Activated T-helper 1 cell treated with anti-CD3 and anti-CD28 coated beads, Interleukin-2, amount 50 U/mL, for 16 hours (primary cell): Measurements from ENCODE around the gene MEGF11.
"Not testable (repeated sequence)": the region's sequence is repeated elsewhere in the genome, so short reads cannot be mapped to it uniquely, and the experiment has no call there.

Experiments
- DNase-seq, 2 donors: peaks; one replicate each; pipeline ENCODE4 v3.0.0-alpha.2; 2020; ENCODE audit warnings: low read depth in 1 of 2, low spot score in 1 of 2

Gene MEGF11

DNA sequence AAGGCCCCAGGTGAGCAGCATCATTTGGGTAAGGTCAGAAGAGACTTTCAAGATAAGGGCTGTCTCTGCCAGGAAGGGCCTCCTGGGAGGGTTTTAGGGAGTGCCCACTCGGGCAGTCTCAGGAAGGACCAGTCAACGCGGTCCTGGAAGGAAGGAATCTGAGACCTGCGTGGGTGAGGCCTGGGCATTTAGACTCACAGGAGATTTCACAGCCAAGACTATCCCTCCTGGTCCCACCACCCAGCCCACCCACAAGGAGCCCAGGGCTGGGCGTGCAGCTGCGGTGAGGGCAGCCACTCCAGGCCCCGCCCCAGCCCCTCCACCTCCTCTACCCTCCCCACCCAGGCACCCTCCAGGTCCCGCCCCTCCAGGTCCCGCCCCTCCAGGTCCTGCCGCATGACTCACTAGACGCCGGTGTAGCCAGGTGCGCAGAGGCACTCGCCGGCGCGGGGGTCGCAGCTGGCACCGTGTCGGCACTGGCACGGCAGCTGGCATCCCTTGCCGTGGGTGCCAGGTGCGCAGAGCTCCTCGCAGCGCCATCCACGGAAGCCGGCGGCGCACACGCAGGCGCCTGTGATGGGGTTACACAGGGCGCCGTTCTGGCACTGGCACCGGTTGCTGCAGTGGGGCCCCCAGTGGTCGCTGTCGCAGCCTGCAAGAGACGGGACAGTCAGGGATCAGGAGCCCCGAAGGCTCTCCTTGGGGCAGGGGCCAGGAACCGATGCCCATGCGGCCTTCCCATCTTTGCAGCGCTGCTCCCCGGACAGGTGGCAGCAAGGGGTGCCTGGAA, 271.5 kb downstream of the MEGF11 start:
- peak; percentile 28 to 32 for DNase-seq

DNA sequence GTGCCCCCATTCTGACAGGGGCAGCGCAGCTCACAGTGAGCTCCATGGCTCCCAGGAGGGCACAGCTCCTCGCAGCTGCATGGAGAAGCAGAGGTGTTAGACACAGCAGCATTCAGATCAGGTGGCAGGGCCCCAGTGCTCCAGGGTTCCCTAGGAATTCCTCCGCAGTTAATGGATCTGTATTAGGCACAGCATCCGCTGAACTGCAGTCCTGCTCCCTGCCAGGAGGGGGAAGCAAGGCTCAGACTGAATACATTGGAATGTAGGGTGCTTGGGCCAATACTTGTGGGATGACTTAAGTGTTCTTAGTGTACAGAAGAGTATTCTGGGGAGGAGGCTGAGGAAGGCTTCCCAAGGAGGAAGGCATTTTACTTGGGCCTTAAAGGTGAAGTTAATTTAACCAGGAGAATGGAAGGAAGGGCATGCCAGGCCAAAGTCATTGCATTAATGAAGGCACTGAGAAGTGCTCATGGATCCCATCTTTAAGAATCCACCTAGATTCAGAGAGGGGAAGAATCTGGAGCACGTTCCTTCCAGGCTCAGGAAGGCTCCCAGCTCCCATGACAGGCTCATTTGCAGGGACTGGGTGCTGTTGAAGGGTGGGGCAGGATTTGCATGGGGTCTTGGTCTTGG, 272.6 kb downstream of the MEGF11 start:
- DNase-seq: no peak

DNA sequence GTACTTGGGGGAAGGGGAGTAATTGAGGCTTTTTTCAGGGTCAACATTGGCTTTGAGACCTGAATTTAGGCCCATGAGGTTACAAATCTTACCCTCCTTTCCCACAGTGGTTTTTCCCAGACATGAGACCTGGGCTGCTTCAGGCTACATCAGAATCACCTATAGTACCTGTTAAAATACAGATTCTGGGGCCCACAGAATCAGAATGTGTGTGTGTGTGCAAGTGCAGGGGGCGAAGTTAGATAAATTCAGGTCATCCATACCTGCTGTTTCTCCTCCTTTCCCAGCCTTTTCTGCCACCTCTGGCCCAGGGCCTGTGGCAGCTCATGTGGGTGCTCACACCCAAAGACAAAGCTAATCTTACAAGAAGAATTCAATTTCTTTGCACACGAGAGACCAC, 273.7 kb downstream of the MEGF11 start:
- DNase-seq: no peak

DNA sequence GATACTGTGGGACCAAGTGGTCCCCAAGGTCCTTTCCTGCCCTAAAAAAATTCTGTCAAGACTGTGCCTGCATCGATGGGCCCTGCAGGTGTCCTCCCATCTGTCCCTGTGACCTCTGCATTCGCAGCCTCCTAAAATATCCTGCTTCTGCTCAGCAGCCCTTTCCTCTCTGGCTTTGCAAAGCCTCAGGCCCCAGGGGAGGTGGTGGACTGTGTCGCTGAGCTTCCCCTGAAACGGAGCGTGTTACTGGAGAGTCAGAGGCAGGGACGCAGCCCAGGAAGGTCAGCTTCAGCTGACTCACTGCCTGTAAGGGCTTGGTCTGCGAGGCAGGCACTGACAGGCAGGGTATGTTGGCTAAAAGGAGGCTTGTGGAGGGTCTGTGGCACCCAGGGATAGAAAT, 274.2 kb downstream of the MEGF11 start:
- no peak for DNase-seq

DNA sequence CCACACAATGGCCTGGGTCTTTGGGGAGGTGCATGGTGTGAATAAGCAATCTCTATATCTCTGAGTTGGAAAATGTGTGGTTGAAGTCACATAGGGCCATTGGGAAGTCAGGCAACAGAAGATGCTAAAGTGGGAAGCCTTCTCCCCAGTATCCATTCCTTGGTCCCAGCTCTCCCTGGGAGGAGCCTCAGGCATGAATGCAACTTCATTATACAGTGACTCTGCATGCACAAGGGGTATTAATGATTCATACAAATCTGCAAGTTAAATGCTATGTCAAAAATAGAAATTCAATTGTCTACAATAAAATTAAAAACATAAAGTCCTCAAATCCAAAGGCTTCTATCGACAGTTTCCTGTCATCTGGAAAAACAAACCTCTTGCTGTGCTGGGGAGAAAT, 275.4 kb downstream of the MEGF11 start:
- DNase-seq: no peak

DNA sequence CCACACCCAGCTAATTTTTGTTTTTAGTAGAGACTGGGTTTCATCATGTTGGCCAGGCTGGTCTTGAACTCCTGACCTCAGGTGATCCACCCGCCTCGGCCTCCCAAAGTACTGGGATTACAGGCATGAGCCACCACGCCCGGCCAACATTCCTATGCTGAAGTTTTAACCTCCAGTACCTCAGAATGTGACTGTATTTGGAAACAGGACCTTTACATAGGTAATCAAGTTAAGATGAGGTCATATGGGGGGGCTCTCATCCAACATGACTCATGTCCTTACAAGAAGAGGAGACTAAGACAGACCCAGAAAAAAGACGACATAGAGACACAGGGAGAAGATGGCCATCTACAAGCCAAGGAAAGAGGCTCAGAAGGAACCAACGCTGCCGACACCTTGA, 277.4 kb downstream of the MEGF11 start:
- not testable (repeated sequence) for DNase-seq

DNA sequence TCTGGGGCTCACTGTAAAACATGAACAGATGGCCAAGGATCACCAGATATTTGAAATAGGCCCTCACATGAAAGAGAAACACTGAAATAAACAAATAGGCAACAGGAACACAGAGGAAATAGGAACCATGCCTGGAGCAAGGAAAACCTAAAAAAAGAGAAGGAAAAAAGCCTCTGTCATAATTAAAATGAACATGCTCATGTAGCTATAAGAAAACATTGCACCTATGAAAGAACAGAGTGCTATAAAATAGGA, 281.9 kb downstream of the MEGF11 start:
- no peak for DNase-seq

DNA sequence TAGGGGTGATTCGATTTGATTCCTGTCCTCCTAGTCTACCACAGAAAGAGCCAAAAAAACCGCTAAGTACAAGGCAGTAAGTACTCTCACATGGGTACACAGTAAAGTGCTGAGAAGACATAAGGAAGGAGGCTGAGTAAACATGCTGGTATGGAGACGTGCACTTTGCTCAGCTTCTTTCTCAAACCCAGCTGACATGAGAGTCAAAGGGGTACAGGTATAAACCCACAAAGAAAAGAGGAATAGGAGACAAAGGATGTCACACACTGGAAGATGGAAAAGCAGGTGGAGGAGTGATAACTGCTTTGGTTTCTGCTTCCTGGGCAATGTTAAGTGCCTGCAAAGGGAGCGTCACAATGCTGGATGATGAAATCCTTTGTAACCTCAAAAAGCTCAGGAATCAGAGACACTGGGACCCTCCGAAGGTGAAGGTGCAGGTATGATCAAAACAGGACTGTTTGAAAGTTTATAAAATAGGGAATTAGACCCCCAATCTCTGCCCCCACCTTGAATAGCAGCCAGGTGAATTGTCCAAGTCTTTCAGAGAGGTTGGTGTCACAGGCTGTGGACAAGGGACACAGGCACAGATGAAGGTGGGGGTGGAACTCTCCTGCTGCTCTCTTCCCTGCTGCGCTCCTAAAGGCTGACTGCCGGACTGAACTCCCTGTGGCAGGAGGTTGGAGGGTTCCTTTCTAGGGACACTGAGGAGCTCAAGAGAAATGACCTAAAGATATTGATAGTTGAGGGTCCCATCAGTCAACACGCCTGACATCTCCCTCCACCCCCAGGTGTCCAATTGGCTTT, 282.4 kb downstream of the MEGF11 start:
- DNase-seq: no peak

DNA sequence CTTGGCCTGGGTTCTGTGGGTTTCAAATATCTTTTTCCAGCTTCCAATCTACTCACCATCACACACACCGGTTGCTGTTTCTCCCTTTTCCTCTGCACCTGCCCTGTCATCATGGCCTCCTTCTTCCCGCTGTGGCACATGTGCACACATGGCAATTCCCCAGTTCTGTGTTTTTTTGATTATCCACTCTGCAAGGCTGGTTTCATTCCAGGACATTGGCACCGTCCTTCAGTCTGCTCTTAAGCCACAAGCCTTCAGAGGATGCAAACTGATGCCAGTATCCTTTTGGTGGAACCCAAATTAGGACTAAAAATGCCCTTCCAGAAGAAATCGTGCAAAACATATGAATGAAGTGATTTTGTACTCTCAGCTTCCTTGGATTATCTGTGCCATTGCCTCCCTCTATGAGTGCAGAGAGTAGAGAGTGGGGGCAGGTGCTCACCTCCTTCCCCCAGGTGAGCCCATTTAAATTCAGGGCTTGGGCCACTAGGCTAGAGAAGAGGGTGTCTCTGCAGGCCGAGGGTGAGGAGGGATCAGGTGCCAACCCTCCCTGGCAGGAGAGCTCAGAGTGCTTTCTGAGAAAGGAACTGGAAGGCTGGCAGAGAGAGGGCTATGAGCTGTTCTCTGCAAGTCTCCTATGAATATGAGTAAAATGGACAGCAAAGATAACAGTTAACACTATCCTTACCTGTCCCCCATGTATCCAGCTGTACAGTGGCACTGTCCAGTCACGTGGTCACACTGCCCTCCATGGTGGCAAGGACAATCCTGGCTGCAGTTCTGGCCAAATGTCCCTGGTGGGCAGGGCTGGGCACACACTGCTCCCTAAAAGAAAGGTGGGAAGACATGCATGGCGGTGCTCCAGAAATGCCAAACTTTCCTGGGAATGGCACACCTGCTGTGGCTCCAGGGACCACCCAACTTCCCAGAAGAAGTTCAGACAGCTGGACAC, 283.4 kb downstream of the MEGF11 start:
- DNase-seq: no peak

DNA sequence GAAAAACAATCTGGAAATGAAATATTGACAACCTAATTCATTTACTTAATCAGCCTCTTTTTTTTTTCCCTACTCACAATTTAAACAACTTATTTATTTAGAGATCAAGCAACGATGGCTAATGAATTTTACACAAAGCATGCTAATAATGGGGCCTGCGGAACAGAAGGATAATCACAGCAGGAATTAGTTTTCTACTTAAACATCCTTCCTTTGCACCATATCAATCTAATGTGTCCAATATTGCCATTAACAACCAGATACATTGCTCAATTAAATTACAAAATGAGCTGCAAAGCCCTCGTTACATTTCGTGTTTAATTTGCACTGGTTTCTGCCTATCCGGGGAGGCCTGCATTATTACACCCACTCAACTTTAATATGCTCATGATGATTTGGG, 285.0 kb downstream of the MEGF11 start:
- DNase-seq: no peak

DNA sequence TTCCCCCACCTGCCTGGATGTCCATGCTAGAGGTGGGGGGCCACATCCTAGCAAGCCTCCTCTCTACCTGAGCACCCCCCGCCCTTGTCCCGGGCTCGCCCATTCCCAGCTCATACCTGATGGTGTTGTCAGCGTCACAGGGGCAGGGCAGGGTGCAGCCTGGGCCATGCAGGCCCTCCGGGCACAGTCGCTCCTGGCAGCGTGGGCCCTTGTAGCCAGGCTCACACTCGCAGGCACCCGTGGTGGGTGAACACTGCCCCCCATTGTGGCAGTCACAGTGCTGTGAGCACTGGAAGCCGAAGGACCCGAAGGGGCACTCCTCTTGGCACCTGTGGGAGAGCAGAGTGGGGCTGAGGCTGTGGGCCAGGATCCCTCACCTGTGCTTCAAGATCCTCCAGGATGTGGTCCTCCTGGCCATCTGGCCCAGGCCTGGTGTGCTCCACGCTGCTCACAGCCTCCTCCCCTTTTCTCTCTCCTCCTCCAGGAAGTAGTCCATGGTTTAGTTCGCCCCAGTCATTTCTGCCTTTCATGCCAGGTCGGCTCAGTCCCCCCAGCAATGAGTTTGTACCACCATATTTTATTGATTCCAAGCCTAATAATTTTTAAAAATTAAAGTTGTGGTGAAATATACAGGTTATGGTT, 288.6 kb downstream of the MEGF11 start:
- no peak for DNase-seq

DNA sequence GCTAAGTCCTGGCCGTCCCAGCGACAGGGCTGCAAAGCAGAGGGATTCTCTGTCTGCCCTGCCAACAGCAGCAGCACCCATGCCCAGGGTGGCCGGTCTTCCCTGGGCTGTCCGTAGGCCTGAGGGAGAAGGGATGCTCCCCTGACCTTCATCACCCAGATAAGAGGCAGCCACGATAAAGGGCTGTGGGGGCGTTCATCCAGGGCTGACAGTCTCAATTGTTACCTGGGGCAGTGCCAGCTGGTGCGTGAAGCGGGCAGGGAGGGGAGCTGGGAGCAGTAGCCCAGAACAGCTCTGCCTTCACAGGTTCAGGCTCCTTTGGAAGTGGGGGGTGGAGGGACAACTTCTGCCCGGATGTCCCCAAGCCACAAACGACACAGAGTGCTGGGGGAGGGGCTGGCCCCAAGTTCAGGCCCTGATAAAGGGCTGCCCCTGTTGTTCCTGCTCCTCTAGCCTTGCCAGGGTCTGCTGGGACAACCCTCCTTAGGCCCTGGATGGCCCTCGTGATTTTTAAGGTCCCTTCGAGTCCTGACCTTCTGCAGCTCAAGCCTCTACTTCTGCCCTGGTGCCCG, 289.6 kb downstream of the MEGF11 start:
- no peak for DNase-seq

DNA sequence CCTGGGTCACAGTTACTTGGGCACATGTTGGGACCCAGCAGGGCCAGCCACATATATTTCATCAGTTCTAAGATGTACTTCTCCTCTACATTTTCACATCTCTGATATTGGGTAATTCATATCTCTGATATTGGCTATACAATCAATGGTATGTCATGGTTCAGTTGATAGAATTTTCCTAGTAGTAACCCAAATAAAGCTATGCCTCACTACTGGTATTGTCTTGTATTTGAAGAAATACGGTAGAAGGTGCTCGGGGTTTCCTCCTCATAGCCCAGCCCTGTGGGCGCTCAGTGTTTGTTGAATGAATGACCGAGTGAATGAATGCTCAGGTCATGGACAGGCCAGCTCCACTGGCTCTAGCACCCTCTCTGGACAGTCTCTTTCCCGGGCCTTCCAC, 290.2 kb downstream of the MEGF11 start:
- DNase-seq: no peak

DNA sequence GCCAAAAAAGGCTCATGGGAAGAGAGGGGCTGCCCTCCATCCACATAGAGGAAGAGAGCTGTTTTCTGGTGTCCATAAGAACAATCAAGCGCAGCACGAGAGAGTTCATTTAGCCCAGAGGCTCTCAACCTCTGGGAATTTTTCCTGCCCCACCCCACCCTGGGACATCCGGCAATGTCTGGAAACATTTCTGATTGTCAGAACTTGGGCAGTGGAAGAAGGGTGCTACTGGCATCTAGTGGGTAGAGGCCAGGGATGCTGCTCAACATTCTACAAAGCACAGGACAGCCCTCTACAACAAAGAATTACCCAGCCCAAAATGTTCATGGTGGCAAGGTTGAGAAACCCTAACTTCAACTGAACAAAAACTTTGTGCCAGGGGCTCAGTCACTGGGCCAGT, 291.4 kb downstream of the MEGF11 start:
- DNase-seq: no peak

DNA sequence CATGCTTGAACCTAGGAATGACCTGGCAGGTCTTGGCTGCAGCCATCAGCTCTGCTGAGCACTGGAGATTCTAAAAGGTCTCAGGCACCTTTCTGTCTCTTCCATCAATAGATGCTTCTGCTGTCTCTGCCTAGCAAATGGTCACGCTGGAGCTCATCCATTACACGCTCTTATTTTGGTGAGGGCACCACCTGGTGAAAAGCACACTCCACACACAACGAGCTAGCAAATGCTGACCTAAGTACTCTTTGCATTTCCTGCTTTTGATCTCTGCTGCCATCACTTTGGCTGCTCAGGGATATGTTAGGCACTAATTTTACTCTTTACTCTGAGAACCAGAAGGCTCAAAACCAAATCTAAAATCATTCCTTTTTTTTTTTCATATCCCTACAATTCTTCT, 293.0 kb downstream of the MEGF11 start:
- no peak for DNase-seq

DNA sequence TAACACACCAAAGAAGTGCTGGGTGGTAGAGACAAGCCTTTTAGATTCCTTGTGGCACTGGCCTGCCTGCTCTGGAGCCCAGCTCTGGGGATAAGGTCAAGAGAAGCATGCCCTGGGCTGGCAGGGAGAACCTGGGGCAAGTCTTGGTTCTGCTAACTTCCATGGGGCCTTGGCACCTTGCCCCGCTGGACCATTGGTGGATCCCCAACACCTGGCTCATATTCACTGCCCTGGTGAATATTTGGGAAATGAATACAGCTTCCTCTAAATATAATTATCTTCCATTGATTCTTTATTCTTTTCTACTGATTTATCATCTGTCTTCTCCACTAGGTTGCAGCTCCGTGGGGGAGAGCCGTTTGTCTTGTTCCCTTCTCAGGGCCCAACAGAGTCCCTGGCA, 294.7 kb downstream of the MEGF11 start:
- DNase-seq: no peak

DNA sequence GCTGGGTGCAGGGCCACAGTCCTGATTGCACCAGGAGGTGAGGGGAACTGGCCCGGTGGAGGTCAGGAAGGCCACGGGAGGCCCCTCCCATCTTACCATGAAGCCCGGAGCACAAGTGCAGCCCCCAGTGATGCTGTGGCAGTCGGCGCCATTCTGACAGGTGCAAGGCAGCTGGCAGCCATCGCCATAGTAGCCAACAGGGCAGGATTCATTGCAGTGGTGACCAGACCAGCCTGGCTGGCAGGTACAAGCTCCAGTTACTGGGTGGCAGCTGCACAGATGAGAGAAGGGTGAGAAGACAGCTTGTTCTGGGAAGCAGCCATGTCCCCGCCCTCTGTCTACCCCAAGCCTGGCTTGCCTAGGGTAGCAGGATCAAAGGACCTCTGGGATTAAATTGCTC, 296.1 kb downstream of the MEGF11 start:
- no peak for DNase-seq

DNA sequence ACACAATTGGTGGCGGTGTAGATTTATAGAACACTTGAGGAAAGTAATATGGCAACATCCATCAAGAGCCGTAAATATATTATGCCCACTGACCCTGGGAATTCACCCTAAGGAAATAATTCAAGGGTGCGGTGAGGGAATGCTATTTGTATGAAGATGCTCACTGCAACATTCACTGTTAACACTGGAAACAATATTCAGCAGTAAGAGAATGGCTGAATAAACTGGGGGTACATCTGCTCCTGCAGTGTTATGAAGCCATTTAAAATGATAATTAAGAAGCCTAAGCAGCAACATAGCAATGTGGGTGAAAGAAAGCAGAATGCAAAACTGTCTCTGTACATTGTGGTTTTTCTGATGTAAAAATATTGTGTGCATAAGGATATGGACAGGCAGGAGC, 296.7 kb downstream of the MEGF11 start:
- no peak for DNase-seq

DNA sequence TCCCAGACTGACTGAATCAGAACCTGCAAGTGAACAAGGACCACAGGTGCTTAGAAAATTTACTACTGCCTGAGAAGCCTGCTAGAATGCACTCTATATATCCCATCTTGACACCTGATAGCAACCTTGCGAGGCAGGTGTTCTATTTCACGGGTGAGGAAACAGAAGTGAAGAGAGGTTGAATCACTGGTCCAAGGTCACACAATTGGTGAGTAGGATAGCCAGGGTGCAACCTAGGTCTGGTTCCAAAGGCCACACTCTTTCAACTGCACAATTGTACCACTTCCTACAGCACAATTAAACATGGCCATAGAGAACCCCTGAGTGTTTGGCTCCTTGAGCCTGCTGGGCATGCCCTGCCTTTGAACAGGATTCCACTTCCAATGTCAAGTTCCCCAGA, 297.2 kb downstream of the MEGF11 start:
- no peak for DNase-seq

DNA sequence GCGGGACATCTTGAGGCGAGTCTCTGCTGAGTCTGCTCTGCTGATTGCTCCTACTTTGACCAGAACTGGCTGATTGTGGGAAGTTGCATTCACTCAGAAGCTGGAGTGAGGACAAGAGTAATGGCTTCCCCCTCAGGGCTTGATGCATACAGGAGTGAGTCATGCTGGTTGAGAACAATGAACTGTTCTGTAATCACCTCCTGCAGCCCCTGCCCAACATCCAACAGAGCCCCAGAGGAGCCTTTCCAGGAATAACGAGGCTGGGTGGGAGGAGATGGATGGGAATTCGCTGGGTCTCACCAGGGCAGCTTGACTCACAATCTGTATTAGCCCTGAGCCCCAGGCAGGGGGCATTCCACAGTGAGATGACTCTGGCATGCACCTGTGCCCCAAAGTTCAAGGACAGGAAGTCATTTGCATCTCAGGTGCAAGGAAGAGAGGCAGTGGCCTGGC, 299.2 kb downstream of the MEGF11 start:
- no peak for DNase-seq
